Stimulated activated CD4-positive, alpha-beta T cell treated with anti-CD3 and anti-CD28 coated beads, Interleukin-4, amount 100 ng/mL, for 48 hours (primary cell): ENCODE data around the gene CRKL.

Experiments used
- DNase-seq, 2 donors: peaks; one replicate each; pipeline ENCODE4 v3.0.0-alpha.2; 2020; ENCODE audit warnings: low read depth in 2 of 2

The CRKL gene

GRCh38 chr22:20951932-20952380, 34.7 kb downstream of the CRKL start:
- no peak for DNase-seq

GRCh38 chr22:20952544-20953341, 35.5 kb downstream of the CRKL start:
- DNase-seq, result no peak

- DNase-seq, result no peak
Observed at GRCh38 chr22:20953342-20953608, 36.1 kb downstream of the CRKL start.

- DNase-seq, result no peak
Observed at GRCh38 chr22:20953668-20954500, 36.7 kb downstream of the CRKL start.

- no peak for DNase-seq
Observed at GRCh38 chr22:20955548-20955947, 38.3 kb downstream of the CRKL start.

GRCh38 chr22:20956258-20957101, 39.3 kb downstream of the CRKL start:
- DNase-seq, result no peak

- DNase-seq, result no peak
Observed at GRCh38 chr22:20957102-20957682, 40.0 kb downstream of the CRKL start.

- no peak for DNase-seq
Observed at GRCh38 chr22:20957683-20958431, 40.6 kb downstream of the CRKL start.

- no peak for DNase-seq
Observed at GRCh38 chr22:20959578-20960461, 42.6 kb downstream of the CRKL start.

GRCh38 chr22:20960609-20961008, 43.4 kb downstream of the CRKL start:
- DNase-seq, result no peak

GRCh38 chr22:20962491-20962945, 45.3 kb downstream of the CRKL start:
- DNase-seq, result no peak

GRCh38 chr22:20963201-20964052, 46.2 kb downstream of the CRKL start:
- DNase-seq, result no peak

GRCh38 chr22:20964090-20964798, 47.0 kb downstream of the CRKL start:
- no peak for DNase-seq

GRCh38 chr22:20964799-20965103, 47.5 kb downstream of the CRKL start:
- no peak for DNase-seq

- no peak for DNase-seq
Observed at GRCh38 chr22:20965104-20965887, 48.1 kb downstream of the CRKL start.

- no peak for DNase-seq
Observed at GRCh38 chr22:20965888-20966855, 49.0 kb downstream of the CRKL start.
